Mucosa of descending colon (tissue), 3 donors: ENCODE measurements around the gene NMT1. TPM values are rescaled to one million over a fixed set of nuclear protein-coding genes. Genes with fewer than 3 reads are reported as not detected.

Source experiments
- ATAC-seq: fragments of 200-7000 bp; cut with Tn5 transposase; one replicate; pipeline ENCODE4 v1.9.1; 2020; ENCODE audit warnings: mild to moderate bottlenecking, moderate library complexity
- DNase-seq, 3 donors: peaks; one replicate each; pipeline ENCODE4 v3.0.0-alpha.2; 2020
- H3K36me3 ChIP-seq: fragments of 200-600 bp; one replicate; pipeline ENCODE4 v1.8.0; 2021; ENCODE audit warnings: low read depth, mild to moderate bottlenecking
- H3K4me1 ChIP-seq: fragments of 200-600 bp; one replicate; pipeline ENCODE4 v1.8.0; 2021; ENCODE audit warnings: low read depth, mild to moderate bottlenecking
- H3K4me3 ChIP-seq: fragments of 200-600 bp; one replicate; pipeline ENCODE4 v1.8.0; 2021; ENCODE audit warnings: mild to moderate bottlenecking
- H3K9me3 ChIP-seq: fragments of 200-600 bp; one replicate; pipeline ENCODE4 v1.8.0; 2021; ENCODE audit warnings: mild to moderate bottlenecking
- intact Hi-C, 2 donors: fragments of 100-400 bp; cut with DNase I in 1 of 2; cut with micrococcal nuclease in 1 of 2; formaldehyde crosslinking; loops; one replicate each; pipeline versions ENCODE4 v1.11.0 to v1.11.1; 2022; cut with DNase I, micrococcal nuclease
- total RNA-seq, 3 donors: library from RNA; stranded (reverse); fragmentation: NEBNext Ultra II Directional in 2 of 3; extraction: Animal tissue kit (Norgen Biotek cat#: 25700) in 2 of 3; gene quantifications; one replicate each; pipeline versions ENCODE4 v1.2.1 to v1.2.4, GENCODE V29; 2021 to 2023
- TF ChIP-seq, protein P1 (sequence below): fragments of 200-600 bp; IDR thresholded peaks from one replicate; pipeline ENCODE4 v1.8.0; 2022; ENCODE audit warnings: antibody characterized with exemption, mild to moderate bottlenecking
- donor health status: DM: no; HTN: no; CAD: no; lungs with moderate emphysema.
- donor health status: DM: no; HTN: no; CAD: no.
- donor health status: DM: no; HTN: yes; CAD: no.

The NMT1 gene
- total RNA-seq, 3 donors from 2014 or later, result 47.0 to 94.0 (median 76.1) TPM

DNA sequence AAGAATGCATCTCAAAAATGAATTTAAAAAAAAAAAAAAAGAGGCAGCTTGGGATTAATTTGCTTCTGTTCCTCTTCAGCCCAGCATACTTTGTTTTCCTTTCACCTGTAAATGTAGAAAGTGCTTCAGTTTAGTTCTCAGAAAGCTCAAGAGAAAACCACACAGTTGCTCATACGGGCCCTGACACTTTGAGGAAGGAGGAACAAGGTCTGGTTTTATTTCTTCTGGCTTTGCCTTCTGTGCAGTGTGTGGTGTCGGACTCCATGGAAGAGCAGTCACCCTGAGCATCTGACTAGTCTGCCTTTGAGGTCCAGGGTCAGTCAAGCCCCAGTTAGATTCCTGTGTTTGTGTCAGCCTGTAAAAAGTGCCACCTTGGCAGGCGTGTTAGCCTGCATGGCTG, 27.6 kb downstream of the NMT1 start:
- TF ChIP-seq, protein P1, sequence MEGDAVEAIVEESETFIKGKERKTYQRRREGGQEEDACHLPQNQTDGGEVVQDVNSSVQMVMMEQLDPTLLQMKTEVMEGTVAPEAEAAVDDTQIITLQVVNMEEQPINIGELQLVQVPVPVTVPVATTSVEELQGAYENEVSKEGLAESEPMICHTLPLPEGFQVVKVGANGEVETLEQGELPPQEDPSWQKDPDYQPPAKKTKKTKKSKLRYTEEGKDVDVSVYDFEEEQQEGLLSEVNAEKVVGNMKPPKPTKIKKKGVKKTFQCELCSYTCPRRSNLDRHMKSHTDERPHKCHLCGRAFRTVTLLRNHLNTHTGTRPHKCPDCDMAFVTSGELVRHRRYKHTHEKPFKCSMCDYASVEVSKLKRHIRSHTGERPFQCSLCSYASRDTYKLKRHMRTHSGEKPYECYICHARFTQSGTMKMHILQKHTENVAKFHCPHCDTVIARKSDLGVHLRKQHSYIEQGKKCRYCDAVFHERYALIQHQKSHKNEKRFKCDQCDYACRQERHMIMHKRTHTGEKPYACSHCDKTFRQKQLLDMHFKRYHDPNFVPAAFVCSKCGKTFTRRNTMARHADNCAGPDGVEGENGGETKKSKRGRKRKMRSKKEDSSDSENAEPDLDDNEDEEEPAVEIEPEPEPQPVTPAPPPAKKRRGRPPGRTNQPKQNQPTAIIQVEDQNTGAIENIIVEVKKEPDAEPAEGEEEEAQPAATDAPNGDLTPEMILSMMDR, result no peak
- H3K36me3 ChIP-seq, result peaks cover 5% of the 10 kb centered on the region
- intact Hi-C loops, result no loop called here
- H3K9me3 ChIP-seq, result no peaks in the 10 kb centered on the region
- peaks cover 15% of the 10 kb centered on the region for H3K4me1 ChIP-seq
- H3K4me3 ChIP-seq, result no peak overlapping the region
- DNase-seq (no peak), ATAC-seq (no peak)

DNA sequence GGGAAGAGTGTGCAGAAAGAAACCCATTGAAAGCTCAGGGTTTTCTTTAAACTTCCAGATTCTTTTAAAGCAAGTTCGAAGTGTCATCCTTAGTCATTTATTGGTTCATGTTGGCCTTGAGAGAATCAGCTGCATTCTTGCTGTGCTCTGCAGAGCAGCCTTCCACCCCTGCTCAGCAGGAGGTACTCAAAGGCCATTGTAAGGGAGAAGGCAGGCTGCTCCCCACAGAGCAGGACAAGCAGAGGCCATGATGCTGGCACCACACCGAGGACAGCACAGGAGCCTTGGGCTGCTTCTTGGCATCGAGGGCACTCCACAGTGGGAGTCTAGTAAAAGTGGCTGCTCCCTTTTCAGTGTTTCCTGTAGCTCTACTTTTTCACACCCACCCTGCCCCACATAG, 29.6 kb downstream of the NMT1 start:
- DNase-seq (no peak), ATAC-seq (no peak)
- Histone ChIP-seq H3K9me3 (no peaks in the 10 kb centered on the region), H3K4me3 (no peak overlapping the region), H3K4me1 (peaks cover 15% of the 10 kb centered on the region), H3K36me3 (peaks cover 5% of the 10 kb centered on the region)
- intact Hi-C loops, result loop anchor here in 1 of 2 donors (10.0 kb wide), 1 partner anchor 166 kb away; no protein-coding TSS in a partner anchor
- TF ChIP-seq, protein P1, result no peak

- TF ChIP-seq, protein P1, result no peak
- DNase-seq (no peak), ATAC-seq (no peak)
- peaks cover 14% of the 10 kb centered on the region for H3K4me1 ChIP-seq
- peaks cover 5% of the 10 kb centered on the region for H3K36me3 ChIP-seq
- no peaks in the 10 kb centered on the region for H3K9me3 ChIP-seq
- no peak overlapping the region for H3K4me3 ChIP-seq
- intact Hi-C loops, result loop anchor here in 1 of 2 donors (10.0 kb wide), 1 partner anchor 167 kb away; no protein-coding TSS in a partner anchor
Observed at GRCh38 chr17:45091778-45092425, 30.8 kb downstream of the NMT1 start.

DNA sequence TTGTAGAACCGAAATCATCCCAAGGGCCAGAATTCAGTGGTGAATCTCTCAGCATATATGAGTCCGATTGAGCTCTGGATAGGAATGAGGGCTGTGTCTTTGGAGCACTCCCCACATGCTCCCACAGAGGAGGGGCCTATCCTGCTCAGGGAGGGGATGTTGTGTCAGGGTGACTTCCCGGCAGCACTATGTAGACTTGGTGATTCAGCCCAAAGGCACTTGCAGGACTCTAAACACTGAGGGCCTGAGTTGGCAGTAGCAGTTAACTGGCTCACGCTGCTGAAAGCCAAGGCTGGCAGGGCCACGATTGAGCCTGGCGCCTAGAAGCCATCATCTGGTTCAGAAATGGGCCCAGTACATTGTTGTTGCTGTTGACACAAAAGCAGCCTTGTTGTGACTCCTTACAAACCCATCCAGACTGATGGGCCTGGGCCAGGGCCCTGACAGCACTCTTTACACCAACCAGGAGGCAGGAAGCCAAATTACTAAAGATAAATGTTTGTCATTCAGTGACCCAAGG, 31.9 kb downstream of the NMT1 start:
- TF ChIP-seq, protein P1, result no peak
- ATAC-seq, result peak; percentile 78
- no peak overlapping the region for H3K4me3 ChIP-seq
- H3K36me3 ChIP-seq, result peaks cover 10% of the 10 kb centered on the region
- peaks cover 3% of the 10 kb centered on the region for H3K4me1 ChIP-seq
- H3K9me3 ChIP-seq, result no peaks in the 10 kb centered on the region
- DNase-seq, result peak; percentile 49 to 70 (median 54)
- intact Hi-C loops, result loop anchor here in 1 of 2 donors (10.0 kb wide), 1 partner anchor 168 kb away; no protein-coding TSS in a partner anchor

DNA sequence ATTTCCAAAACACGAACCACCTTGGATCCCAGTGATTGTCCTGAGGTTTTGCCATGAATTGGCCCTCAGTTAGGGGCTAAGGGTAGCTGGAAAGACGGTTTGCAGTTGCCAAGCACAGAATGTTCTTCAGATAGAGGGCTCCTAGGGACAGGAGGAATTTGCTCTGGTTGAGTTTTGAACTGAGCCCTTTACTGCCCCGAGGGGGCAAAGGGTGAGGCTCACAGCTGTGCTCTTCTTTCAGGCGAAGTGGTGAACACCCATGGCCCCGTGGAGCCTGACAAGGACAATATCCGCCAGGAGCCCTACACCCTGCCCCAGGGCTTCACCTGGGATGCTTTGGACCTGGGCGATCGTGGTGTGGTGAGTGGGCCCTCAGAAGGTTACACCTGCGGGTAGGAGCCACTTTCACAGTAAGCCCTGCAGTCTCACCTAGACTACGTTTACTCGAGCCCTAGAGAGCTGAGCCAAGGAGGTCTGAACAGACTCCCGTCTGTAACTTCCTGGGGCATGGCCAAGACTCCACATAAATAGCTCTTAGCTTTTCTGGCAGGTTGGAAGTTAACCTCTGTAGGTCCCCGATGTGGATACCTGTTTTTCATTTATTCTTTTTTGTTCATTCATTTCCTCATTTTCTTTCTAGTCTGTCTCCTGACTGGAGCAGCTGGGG, 32.5 kb downstream of the NMT1 start:
- ATAC-seq (peak; percentile 27), DNase-seq (no peak)
- H3K4me3 ChIP-seq, result no peak overlapping the region
- H3K4me1 ChIP-seq, result no peaks in the 10 kb centered on the region
- intact Hi-C loops, result loop anchor here in 1 of 2 donors (10.0 kb wide), 1 partner anchor 169 kb away; no protein-coding TSS in a partner anchor
- H3K36me3 ChIP-seq, result peaks cover 10% of the 10 kb centered on the region
- TF ChIP-seq, protein P1, result no peak
- H3K9me3 ChIP-seq, result no peaks in the 10 kb centered on the region
